ENCODE results near the gene ATCAY. TPM values are rescaled to one million over a fixed set of nuclear protein-coding genes. Genes with fewer than 3 reads are reported as not detected.

Gene ATCAY
- polyA plus RNA-seq, 3 donors: not detected

GRCh38 chr19:3902317-3902973 is 22.0 kb downstream of the ATCAY start:
- Mint-ChIP-seq H3K9me3 (peaks cover 0 to 11% (median 7%) of the 10 kb centered on the region in 7 donors), H3K27ac (no peak overlapping the region), H3K4me3 (no peak overlapping the region), H3K27me3 (ENCODE audit: low read depth in 3 of 3) (peaks cover 8 to 13% (median 9%) of the 10 kb centered on the region in 3 donors), H3K36me3 (no peaks in the 10 kb centered on the region), H3K4me1 (no peaks in the 10 kb centered on the region)
- no peak overlapping the region for H3K4me3 ChIP-seq (replicated peaks in 1 of 3; ENCODE audit: low read depth in 2 of 3, low read length in 3 of 3)
- H3K4me1 ChIP-seq (ENCODE audit: control insufficient read depth in 1 of 2, insufficient read depth in 2 of 2, low read length in 2 of 2): no peaks in the 10 kb centered on the region
- TF ChIP-seq CTCF (IDR thresholded peaks at IDR 0.05): no peak
- intact Hi-C loops (cut with micrococcal nuclease): no loop called here
- peaks cover 0 to 7% of the 10 kb centered on the region in 2 donors for H3K9me3 ChIP-seq (replicated peaks in 1 of 2; ENCODE audit: control insufficient read depth in 1 of 2, insufficient read depth in 1 of 2, low read length in 2 of 2)
- H3K9ac ChIP-seq (ENCODE audit: insufficient read depth, low read length, poor library complexity, severe bottlenecking): no peak overlapping the region
- no peaks in the 10 kb centered on the region for H4K20me1 ChIP-seq (ENCODE audit: insufficient read depth, low read length)
- no peak overlapping the region for H2AFZ ChIP-seq (ENCODE audit: insufficient read depth, low read depth, low read length, poor library complexity, severe bottlenecking)
- 77% methylated on average over 13 of the region's 15 CpGs for WGBS (ENCODE audit: insufficient coverage)
- H3K36me3 ChIP-seq (replicated peaks in 1 of 2; ENCODE audit: control insufficient read depth in 1 of 2, insufficient read depth in 2 of 2, low read length in 2 of 2): no peaks in the 10 kb centered on the region
- no peaks in the 10 kb centered on the region for H3K27me3 ChIP-seq (ENCODE audit: control insufficient read depth in 2 of 2, insufficient read depth in 2 of 2, low read length in 2 of 2)
- DNase-seq: no peak
- no peak overlapping the region for H3K4me2 ChIP-seq (replicated peaks; ENCODE audit: extremely low read depth, low read length, poor library complexity, severe bottlenecking)
- no peaks in the 10 kb centered on the region for H3K79me2 ChIP-seq (ENCODE audit: insufficient read depth, low read length)
- H3K27ac ChIP-seq (ENCODE audit: low read depth in 1 of 2, low read length in 2 of 2): no peak overlapping the region

GRCh38 chr19:3904233-3904632 is 23.7 kb downstream of the ATCAY start:
- H2AFZ ChIP-seq (ENCODE audit: insufficient read depth, low read depth, low read length, poor library complexity, severe bottlenecking): no peak overlapping the region
- Mint-ChIP-seq H3K27me3 (ENCODE audit: low read depth in 3 of 3) (peaks cover 9% of the 10 kb centered on the region in 3 donors), H3K4me3 (no peak overlapping the region), H3K36me3 (no peaks in the 10 kb centered on the region), H3K4me1 (no peaks in the 10 kb centered on the region), H3K9me3 (peaks cover under 1 to 6% (median 2%) of the 10 kb centered on the region in 7 donors), H3K27ac (no peak overlapping the region)
- H3K27me3 ChIP-seq (ENCODE audit: control insufficient read depth in 2 of 2, insufficient read depth in 2 of 2, low read length in 2 of 2): no peaks in the 10 kb centered on the region
- no peaks in the 10 kb centered on the region for H3K36me3 ChIP-seq (replicated peaks in 1 of 2; ENCODE audit: control insufficient read depth in 1 of 2, insufficient read depth in 2 of 2, low read length in 2 of 2)
- no peaks in the 10 kb centered on the region for H3K4me1 ChIP-seq (ENCODE audit: control insufficient read depth in 1 of 2, insufficient read depth in 2 of 2, low read length in 2 of 2)
- no peak overlapping the region for H3K4me2 ChIP-seq (replicated peaks; ENCODE audit: extremely low read depth, low read length, poor library complexity, severe bottlenecking)
- no peaks in the 10 kb centered on the region for H4K20me1 ChIP-seq (ENCODE audit: insufficient read depth, low read length)
- no peak overlapping the region for H3K4me3 ChIP-seq (replicated peaks in 1 of 3; ENCODE audit: low read depth in 2 of 3, low read length in 3 of 3)
- no peaks in the 10 kb centered on the region for H3K79me2 ChIP-seq (ENCODE audit: insufficient read depth, low read length)
- no peak overlapping the region for H3K9ac ChIP-seq (ENCODE audit: insufficient read depth, low read length, poor library complexity, severe bottlenecking)
- H3K27ac ChIP-seq (ENCODE audit: low read depth in 1 of 2, low read length in 2 of 2): no peak overlapping the region
- WGBS (ENCODE audit: insufficient coverage): 100% methylated on average over 3 of the region's 8 CpGs
- intact Hi-C loops (cut with micrococcal nuclease): no loop called here
- no peak for TF ChIP-seq CTCF (IDR thresholded peaks at IDR 0.05)
- H3K9me3 ChIP-seq (replicated peaks in 1 of 2; ENCODE audit: control insufficient read depth in 1 of 2, insufficient read depth in 1 of 2, low read length in 2 of 2): peaks cover 0 to 2% of the 10 kb centered on the region in 2 donors
- no peak for DNase-seq
